ENCODE data around the gene UAP1.

DNA sequence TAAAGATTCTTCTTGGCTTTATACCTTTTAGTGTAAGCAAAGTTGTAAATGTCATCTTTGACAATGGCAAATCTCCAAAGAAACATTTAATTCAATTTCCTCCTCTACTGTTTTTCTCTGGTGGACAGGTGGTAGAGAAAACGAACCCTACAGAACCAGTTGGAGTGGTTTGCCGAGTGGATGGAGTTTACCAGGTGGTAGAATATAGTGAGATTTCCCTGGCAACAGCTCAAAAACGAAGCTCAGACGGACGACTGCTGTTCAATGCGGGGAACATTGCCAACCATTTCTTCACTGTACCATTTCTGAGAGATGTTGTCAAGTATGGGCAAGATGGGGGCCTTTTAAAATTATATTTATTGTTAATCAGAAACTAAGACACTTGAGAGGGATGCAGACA lies 25.8 kb downstream of the UAP1 start:
- TF ChIP-seq, protein P1, sequence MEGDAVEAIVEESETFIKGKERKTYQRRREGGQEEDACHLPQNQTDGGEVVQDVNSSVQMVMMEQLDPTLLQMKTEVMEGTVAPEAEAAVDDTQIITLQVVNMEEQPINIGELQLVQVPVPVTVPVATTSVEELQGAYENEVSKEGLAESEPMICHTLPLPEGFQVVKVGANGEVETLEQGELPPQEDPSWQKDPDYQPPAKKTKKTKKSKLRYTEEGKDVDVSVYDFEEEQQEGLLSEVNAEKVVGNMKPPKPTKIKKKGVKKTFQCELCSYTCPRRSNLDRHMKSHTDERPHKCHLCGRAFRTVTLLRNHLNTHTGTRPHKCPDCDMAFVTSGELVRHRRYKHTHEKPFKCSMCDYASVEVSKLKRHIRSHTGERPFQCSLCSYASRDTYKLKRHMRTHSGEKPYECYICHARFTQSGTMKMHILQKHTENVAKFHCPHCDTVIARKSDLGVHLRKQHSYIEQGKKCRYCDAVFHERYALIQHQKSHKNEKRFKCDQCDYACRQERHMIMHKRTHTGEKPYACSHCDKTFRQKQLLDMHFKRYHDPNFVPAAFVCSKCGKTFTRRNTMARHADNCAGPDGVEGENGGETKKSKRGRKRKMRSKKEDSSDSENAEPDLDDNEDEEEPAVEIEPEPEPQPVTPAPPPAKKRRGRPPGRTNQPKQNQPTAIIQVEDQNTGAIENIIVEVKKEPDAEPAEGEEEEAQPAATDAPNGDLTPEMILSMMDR (IDR thresholded peaks at IDR 0.05; ENCODE audit: poor library complexity, severe bottlenecking) = no peak
- TF ChIP-seq EP300 (conservative IDR thresholded peaks at IDR 0.05; ENCODE audit: poor library complexity, severe bottlenecking) (no peak), POLR2AphosphoS5 (IDR thresholded peaks at IDR 0.05) (no peak), RAD21 (conservative IDR thresholded peaks at IDR 0.05) (no peak)
- TF ChIP-seq, protein P2, sequence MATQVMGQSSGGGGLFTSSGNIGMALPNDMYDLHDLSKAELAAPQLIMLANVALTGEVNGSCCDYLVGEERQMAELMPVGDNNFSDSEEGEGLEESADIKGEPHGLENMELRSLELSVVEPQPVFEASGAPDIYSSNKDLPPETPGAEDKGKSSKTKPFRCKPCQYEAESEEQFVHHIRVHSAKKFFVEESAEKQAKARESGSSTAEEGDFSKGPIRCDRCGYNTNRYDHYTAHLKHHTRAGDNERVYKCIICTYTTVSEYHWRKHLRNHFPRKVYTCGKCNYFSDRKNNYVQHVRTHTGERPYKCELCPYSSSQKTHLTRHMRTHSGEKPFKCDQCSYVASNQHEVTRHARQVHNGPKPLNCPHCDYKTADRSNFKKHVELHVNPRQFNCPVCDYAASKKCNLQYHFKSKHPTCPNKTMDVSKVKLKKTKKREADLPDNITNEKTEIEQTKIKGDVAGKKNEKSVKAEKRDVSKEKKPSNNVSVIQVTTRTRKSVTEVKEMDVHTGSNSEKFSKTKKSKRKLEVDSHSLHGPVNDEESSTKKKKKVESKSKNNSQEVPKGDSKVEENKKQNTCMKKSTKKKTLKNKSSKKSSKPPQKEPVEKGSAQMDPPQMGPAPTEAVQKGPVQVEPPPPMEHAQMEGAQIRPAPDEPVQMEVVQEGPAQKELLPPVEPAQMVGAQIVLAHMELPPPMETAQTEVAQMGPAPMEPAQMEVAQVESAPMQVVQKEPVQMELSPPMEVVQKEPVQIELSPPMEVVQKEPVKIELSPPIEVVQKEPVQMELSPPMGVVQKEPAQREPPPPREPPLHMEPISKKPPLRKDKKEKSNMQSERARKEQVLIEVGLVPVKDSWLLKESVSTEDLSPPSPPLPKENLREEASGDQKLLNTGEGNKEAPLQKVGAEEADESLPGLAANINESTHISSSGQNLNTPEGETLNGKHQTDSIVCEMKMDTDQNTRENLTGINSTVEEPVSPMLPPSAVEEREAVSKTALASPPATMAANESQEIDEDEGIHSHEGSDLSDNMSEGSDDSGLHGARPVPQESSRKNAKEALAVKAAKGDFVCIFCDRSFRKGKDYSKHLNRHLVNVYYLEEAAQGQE (IDR thresholded peaks at IDR 0.05; ENCODE audit: borderline replicate concordance) = no peak
